Body of pancreas (tissue), 4 donors: ENCODE measurements around the gene RICTOR. TPM values are rescaled to one million over a fixed set of nuclear protein-coding genes. Genes with fewer than 3 reads are reported as not detected.
"Not testable (repeated sequence)": the region's sequence is repeated elsewhere in the genome, so short reads cannot be mapped to it uniquely, and the experiment has no call there.

ENCODE experiments used
- ATAC-seq: fragments of 150-250 bp; one replicate; pipeline ENCODE4 v1.9.1; 2016
- DNase-seq, 4 donors: peaks; one replicate each; pipeline ENCODE4 v3.0.0-alpha.2; 2019
- H3K27ac ChIP-seq, 4 donors: fragments of 200-600 bp; sonication (generic); 1 replicate in 3 of 4; 2 replicates in 1 of 4; pipeline versions ENCODE4 v1.5.1 to v1.6.1; 2016 to 2019; ENCODE audit warnings: mild to moderate bottlenecking in 1 of 4, mixed read lengths in 1 of 4, moderate library complexity in 1 of 4
- H3K27me3 ChIP-seq, 2 donors: fragments of 200-600 bp; sonication (generic); one replicate each; pipeline ENCODE4 v1.6.0; 2016; ENCODE audit warnings: mild to moderate bottlenecking in 1 of 2
- H3K36me3 ChIP-seq, 2 donors: fragments of 200-600 bp; sonication (generic); replicated peaks in 1 of 2; 2 replicates each; pipeline ENCODE4 v1.5.1; 2016; ENCODE audit warnings: low read depth in 2 of 2; ENCODE audit not compliant: insufficient read depth in 1 of 2
- H3K4me1 ChIP-seq: fragments of 200-600 bp; sonication (generic); one replicate; pipeline ENCODE4 v1.6.0; 2016
- H3K4me3 ChIP-seq, 2 donors: fragments of 200-600 bp; sonication (generic); 1 replicate in 1 of 2; 2 replicates in 1 of 2; pipeline ENCODE4 v1.5.1; 2016 to 2019
- H3K9me3 ChIP-seq, 3 donors: fragments of 200-600 bp; sonication (generic); 1 replicate in 2 of 3; 2 replicates in 1 of 3; pipeline ENCODE4 v1.5.1; 2016
- POLR2A ChIP-seq, 3 donors: fragments of 450-650 bp; IDR thresholded peaks; one replicate each; pipeline ENCODE4 v1.6.1; 2016; ENCODE audit warnings: antibody characterized with exemption in 3 of 3, mild to moderate bottlenecking in 2 of 3
- WGBS, 2 donors: methylation state at CpG; one replicate each; pipeline ENCODE4 v1.1.5; 2017; 5-methylcytosine and 5-hydroxymethylcytosine counted together
- intact Hi-C: fragments of 100-400 bp; cut with DNase I; formaldehyde crosslinking; loops from one replicate; pipeline ENCODE4 v1.15.1; 2023
- total RNA-seq, 2 donors: library from RNA; depleted of rRNA; stranded (reverse); fragments of >200 nt; gene quantifications; one replicate each; pipeline ENCODE4 v1.1.0, GENCODE V29; 2016
- TF ChIP-seq, protein P1 (sequence below), 7 experiments: fragments of 450-650 bp in 4 of 7; fragments of 200-600 bp in 3 of 7; sonication (generic) in 3 of 7; IDR thresholded peaks; one replicate each; pipeline ENCODE4 v1.5.1; 2016 to 2019; ENCODE audit warnings: antibody characterized with exemption in 7 of 7

RICTOR gene
- total RNA-seq, 2 donors from 2014 or later = 20.8 to 27.5 TPM

DNA sequence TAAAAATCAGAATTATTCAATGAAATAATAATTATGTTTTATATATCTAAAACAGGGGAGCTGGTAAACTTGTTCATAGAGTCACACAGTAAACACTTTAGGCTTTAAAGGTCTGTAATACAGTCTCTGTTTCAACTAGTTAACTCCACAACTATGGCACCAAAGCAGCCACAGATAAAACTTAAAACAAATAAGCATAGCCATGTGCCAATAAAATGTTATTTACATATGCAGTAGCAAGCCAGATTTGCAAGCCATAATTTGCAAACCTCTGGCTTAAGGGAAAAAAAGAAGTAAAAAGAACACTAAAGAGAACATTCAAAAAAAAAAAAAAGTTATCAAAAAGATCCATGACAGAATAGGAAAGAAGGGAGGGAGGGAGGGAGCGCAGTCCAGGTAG is 24.9 kb downstream of the RICTOR start:
- WGBS, 2 donors = 93 to 100% methylated on average over 1 of the region's 1 CpG
- H3K27ac ChIP-seq = no peak overlapping the region
- H3K27me3 ChIP-seq = no peaks in the 10 kb centered on the region
- ATAC-seq (no peak), DNase-seq (no peak)
- H3K9me3 ChIP-seq = no peaks in the 10 kb centered on the region
- peaks cover 16% of the 10 kb centered on the region for H3K4me1 ChIP-seq
- H3K4me3 ChIP-seq = no peak overlapping the region
- H3K36me3 ChIP-seq = no peaks in the 10 kb centered on the region
- no peak for TF ChIP-seq POLR2A (IDR thresholded peaks at IDR 0.05)
- TF ChIP-seq, protein P1, sequence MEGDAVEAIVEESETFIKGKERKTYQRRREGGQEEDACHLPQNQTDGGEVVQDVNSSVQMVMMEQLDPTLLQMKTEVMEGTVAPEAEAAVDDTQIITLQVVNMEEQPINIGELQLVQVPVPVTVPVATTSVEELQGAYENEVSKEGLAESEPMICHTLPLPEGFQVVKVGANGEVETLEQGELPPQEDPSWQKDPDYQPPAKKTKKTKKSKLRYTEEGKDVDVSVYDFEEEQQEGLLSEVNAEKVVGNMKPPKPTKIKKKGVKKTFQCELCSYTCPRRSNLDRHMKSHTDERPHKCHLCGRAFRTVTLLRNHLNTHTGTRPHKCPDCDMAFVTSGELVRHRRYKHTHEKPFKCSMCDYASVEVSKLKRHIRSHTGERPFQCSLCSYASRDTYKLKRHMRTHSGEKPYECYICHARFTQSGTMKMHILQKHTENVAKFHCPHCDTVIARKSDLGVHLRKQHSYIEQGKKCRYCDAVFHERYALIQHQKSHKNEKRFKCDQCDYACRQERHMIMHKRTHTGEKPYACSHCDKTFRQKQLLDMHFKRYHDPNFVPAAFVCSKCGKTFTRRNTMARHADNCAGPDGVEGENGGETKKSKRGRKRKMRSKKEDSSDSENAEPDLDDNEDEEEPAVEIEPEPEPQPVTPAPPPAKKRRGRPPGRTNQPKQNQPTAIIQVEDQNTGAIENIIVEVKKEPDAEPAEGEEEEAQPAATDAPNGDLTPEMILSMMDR (IDR thresholded peaks at IDR 0.05) = no peak
- intact Hi-C loops = no loop called here

DNA sequence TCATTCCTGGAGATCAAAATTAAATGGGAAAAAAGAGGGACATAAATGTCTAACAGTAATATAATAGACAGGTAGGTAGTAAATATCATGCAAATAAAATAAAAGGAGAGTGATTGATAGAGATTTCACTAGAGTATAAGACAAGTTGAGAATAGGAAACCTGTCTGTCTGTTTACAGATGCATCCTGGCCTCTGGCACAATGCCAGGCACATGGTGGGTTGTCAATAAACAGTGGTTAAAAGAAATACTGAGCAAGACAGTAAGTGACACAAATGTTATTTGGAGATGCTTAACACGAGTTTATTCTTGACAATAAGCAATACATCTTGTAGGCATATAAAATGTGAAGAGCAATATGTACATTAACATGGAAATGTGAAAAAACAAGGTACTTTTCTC is 33.3 kb downstream of the RICTOR start:
- Histone ChIP-seq H3K4me3 (no peak overlapping the region), H3K27me3 (no peaks in the 10 kb centered on the region), H3K4me1 (peaks cover 4% of the 10 kb centered on the region), H3K27ac (no peak overlapping the region), H3K36me3 (no peaks in the 10 kb centered on the region), H3K9me3 (no peaks in the 10 kb centered on the region)
- intact Hi-C loops = no loop called here
- TF ChIP-seq, protein P1 (IDR thresholded peaks at IDR 0.05) = no peak
- TF ChIP-seq POLR2A (IDR thresholded peaks at IDR 0.05) = no peak
- DNase-seq = peak in 2 of 4 donors; percentile 16 to 24
- 50 to 74% methylated on average over 1 of the region's 1 CpG for WGBS, 2 donors
- no peak for ATAC-seq

GRCh38 chr5:39034493-39034892 is 39.7 kb downstream of the RICTOR start:
- H3K4me1 ChIP-seq = peaks cover 20% of the 10 kb centered on the region
- intact Hi-C loops, H3K36me3 ChIP-seq, H3K27me3 ChIP-seq, ATAC-seq, H3K4me3 ChIP-seq, H3K27ac ChIP-seq, H3K9me3 ChIP-seq, DNase-seq: not testable (repeated sequence)
- 88 to 93% methylated on average over 11 to 12 of the region's 12 CpGs for WGBS, 2 donors

DNA sequence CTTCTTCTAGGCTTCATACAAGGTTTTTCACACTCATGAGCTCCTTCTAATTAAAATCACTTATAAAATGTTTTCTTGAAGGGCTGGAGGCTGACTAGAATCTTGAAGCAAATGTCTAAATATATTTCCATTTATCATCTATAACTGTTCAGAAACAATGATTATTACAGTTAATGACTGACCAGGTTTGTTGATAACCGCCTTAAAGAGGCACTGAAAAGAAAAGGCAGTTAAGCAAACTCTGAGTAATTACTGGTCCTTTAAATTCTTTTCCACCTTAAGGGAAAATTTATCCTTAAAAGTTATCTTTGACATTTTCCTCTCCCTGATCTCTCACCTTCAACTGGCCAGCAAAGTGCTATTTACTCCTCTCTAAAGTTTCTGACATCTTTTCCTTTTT is 43.2 kb downstream of the RICTOR start:
- Histone ChIP-seq H3K4me1 (peaks cover 20% of the 10 kb centered on the region), H3K9me3 (no peaks in the 10 kb centered on the region), H3K4me3 (no peak overlapping the region), H3K27me3 (no peaks in the 10 kb centered on the region), H3K27ac (no peak overlapping the region), H3K36me3 (no peaks in the 10 kb centered on the region)
- DNase-seq (no peak), ATAC-seq (no peak)
- WGBS, 2 donors = 29% methylated on average over 1 of the region's 1 CpG
- intact Hi-C loops = no loop called here
- TF ChIP-seq, protein P1 (IDR thresholded peaks at IDR 0.05) = no peak
- TF ChIP-seq POLR2A (IDR thresholded peaks at IDR 0.05) = no peak

GRCh38 chr5:39025456-39025855 is 48.7 kb downstream of the RICTOR start:
- 82 to 93% methylated on average over 4 of the region's 4 CpGs for WGBS, 2 donors
- no peaks in the 10 kb centered on the region for H3K27me3 ChIP-seq
- intact Hi-C loops = no loop called here
- no peak overlapping the region for H3K27ac ChIP-seq
- H3K36me3 ChIP-seq = no peaks in the 10 kb centered on the region
- H3K9me3 ChIP-seq = no peaks in the 10 kb centered on the region
- H3K4me1 ChIP-seq = no peaks in the 10 kb centered on the region
- ATAC-seq = no peak
- H3K4me3 ChIP-seq = no peak overlapping the region
- DNase-seq = no peak
- TF ChIP-seq, protein P1 (IDR thresholded peaks at IDR 0.05) = no peak
- no peak for TF ChIP-seq POLR2A (IDR thresholded peaks at IDR 0.05)
